HG02588 (cell line): ENCODE results near the gene METRNL.

ENCODE experiments used
- ATAC-seq: cut with Tn5 transposase; IDR thresholded peaks from one replicate; pipeline ENCODE4 v1.9.1; 2021; ENCODE audit warnings: mild to moderate bottlenecking, moderate library complexity; ENCODE audit not compliant: unreplicated experiment

The METRNL gene

GRCh38 chr17:83103943-83104311, 24.5 kb downstream of the METRNL start:
- ATAC-seq, result no peak

GRCh38 chr17:83104577-83105505, 25.4 kb downstream of the METRNL start:
- ATAC-seq, result no peak

GRCh38 chr17:83105512-83105911, 26.1 kb downstream of the METRNL start:
- no peak for ATAC-seq

- ATAC-seq, result no peak
Observed at GRCh38 chr17:83106056-83106588, 26.7 kb downstream of the METRNL start.

- no peak for ATAC-seq
Observed at GRCh38 chr17:83106913-83107655, 27.7 kb downstream of the METRNL start.

- ATAC-seq, result no peak
Observed at GRCh38 chr17:83107656-83108048, 28.2 kb downstream of the METRNL start.

- no peak for ATAC-seq
Observed at GRCh38 chr17:83108709-83109108, 29.3 kb downstream of the METRNL start.

- no peak for ATAC-seq
Observed at GRCh38 chr17:83109386-83109785, 30.0 kb downstream of the METRNL start.

- no peak for ATAC-seq
Observed at GRCh38 chr17:83109793-83110645, 30.6 kb downstream of the METRNL start.

- no peak for ATAC-seq
Observed at GRCh38 chr17:83110735-83111134, 31.3 kb downstream of the METRNL start.

- ATAC-seq, result no peak
Observed at GRCh38 chr17:83111516-83112282, 32.3 kb downstream of the METRNL start.

GRCh38 chr17:83113381-83113780, 34.0 kb downstream of the METRNL start:
- no peak for ATAC-seq

GRCh38 chr17:83113792-83114191, 34.4 kb downstream of the METRNL start:
- ATAC-seq, result no peak

GRCh38 chr17:83114706-83115105, 35.3 kb downstream of the METRNL start:
- no peak for ATAC-seq

- no peak for ATAC-seq
Observed at GRCh38 chr17:83115202-83115651, 35.8 kb downstream of the METRNL start.

GRCh38 chr17:83115832-83116231, 36.4 kb downstream of the METRNL start:
- ATAC-seq, result no peak

GRCh38 chr17:83116311-83116771, 36.9 kb downstream of the METRNL start:
- no peak for ATAC-seq

GRCh38 chr17:83116783-83117555, 37.6 kb downstream of the METRNL start:
- no peak for ATAC-seq

- no peak for ATAC-seq
Observed at GRCh38 chr17:83117583-83117982, 38.2 kb downstream of the METRNL start.
